GM21528 (cell line): ENCODE results near the gene ARHGAP10.

Source experiments
- ATAC-seq: cut with Tn5 transposase; IDR thresholded peaks from one replicate; pipeline ENCODE4 v1.9.1; 2021; ENCODE audit warnings: mild to moderate bottlenecking, moderate library complexity; ENCODE audit not compliant: unreplicated experiment, low FRiP score

The ARHGAP10 gene

GRCh38 chr4:148017801-148018200 lies 285.9 kb downstream of the ARHGAP10 start:
- ATAC-seq, result no peak

GRCh38 chr4:148021686-148022085 lies 289.8 kb downstream of the ARHGAP10 start:
- ATAC-seq, result no peak

GRCh38 chr4:148022975-148023374 lies 291.1 kb downstream of the ARHGAP10 start:
- ATAC-seq, result no peak

GRCh38 chr4:148023512-148024181 lies 291.8 kb downstream of the ARHGAP10 start:
- no peak for ATAC-seq

- ATAC-seq, result no peak
These were observed 294.1 kb downstream of the ARHGAP10 start for GRCh38 chr4:148025981-148026380.

- no peak for ATAC-seq
These were observed 295.3 kb downstream of the ARHGAP10 start for GRCh38 chr4:148027201-148027600.

GRCh38 chr4:148029781-148030180 lies 297.9 kb downstream of the ARHGAP10 start:
- no peak for ATAC-seq

GRCh38 chr4:148030193-148030873 lies 298.4 kb downstream of the ARHGAP10 start:
- no peak for ATAC-seq

- no peak for ATAC-seq
These were observed 302.9 kb downstream of the ARHGAP10 start for GRCh38 chr4:148034813-148035212.

GRCh38 chr4:148041606-148042329 lies 309.9 kb downstream of the ARHGAP10 start:
- no peak for ATAC-seq

- ATAC-seq, result peak; percentile 7
These were observed 312.4 kb downstream of the ARHGAP10 start for GRCh38 chr4:148044089-148044911.

- ATAC-seq, result peak; percentile 98
These were observed 313.0 kb downstream of the ARHGAP10 start for GRCh38 chr4:148044912-148045352.

- ATAC-seq, result no peak
These were observed 316.7 kb downstream of the ARHGAP10 start for GRCh38 chr4:148048598-148048997.

GRCh38 chr4:148051403-148051802 lies 319.5 kb downstream of the ARHGAP10 start:
- ATAC-seq, result no peak

- ATAC-seq, result no peak
These were observed 320.6 kb downstream of the ARHGAP10 start for GRCh38 chr4:148052448-148052847.

GRCh38 chr4:148053298-148054003 lies 321.6 kb downstream of the ARHGAP10 start:
- no peak for ATAC-seq

GRCh38 chr4:148054275-148054674 lies 322.4 kb downstream of the ARHGAP10 start:
- ATAC-seq, result no peak

- ATAC-seq, result no peak
These were observed 324.0 kb downstream of the ARHGAP10 start for GRCh38 chr4:148055844-148056243.

GRCh38 chr4:148056879-148057278 lies 325.0 kb downstream of the ARHGAP10 start:
- peak; percentile 91 for ATAC-seq

- peak; percentile 44 for ATAC-seq
These were observed 325.6 kb downstream of the ARHGAP10 start for GRCh38 chr4:148057516-148057915.
